ENCODE measurements around the gene TGM3.

GRCh38 chr20:2336471-2336870 lies 40.7 kb downstream of the TGM3 start:
- TF ChIP-seq TCF7 (CRISPR knock-in tag; IDR thresholded peaks at IDR 0.05; ENCODE audit: low read depth) = no peak
- no peak for TF ChIP-seq CTCF (IDR thresholded peaks at IDR 0.05)
- no peak for TF ChIP-seq E2F4 (CRISPR knock-in tag; IDR thresholded peaks at IDR 0.05; ENCODE audit: borderline replicate concordance, low read depth)
- no peak for TF ChIP-seq TEAD4 (CRISPR knock-in tag; IDR thresholded peaks at IDR 0.05)
- no peak for TF ChIP-seq MLX (CRISPR knock-in tag; IDR thresholded peaks at IDR 0.05)
